22Rv1 (cell line): ENCODE results near the gene SUFU.
A peak's percentile ranks its signal among the peaks of the same experiment; 100 is the strongest.

ENCODE experiments used
- H3K27ac ChIP-seq: fragments of 450-650 bp; 2 replicates; pipeline ENCODE4 v1.5.1; 2017
- CTCF ChIP-seq: fragments of 450-650 bp; IDR thresholded peaks from 2 replicates; pipeline ENCODE4 v1.5.1; 2017; ENCODE audit warnings: mild to moderate bottlenecking
- ZFX ChIP-seq: fragments of 450-650 bp; IDR thresholded peaks from 2 replicates; pipeline ENCODE4 v1.6.1; 2017; ENCODE audit warnings: antibody characterized with exemption, borderline replicate concordance

The SUFU gene

GRCh38 chr10:102621443-102622325 lies 117.9 kb downstream of the SUFU start:
- TF ChIP-seq ZFX = no peak
- no peak for TF ChIP-seq CTCF
- peak overlapping the region; percentile 40 for H3K27ac ChIP-seq

- TF ChIP-seq CTCF (no peak), ZFX (no peak)
- no peak overlapping the region for H3K27ac ChIP-seq
Measured at GRCh38 chr10:102624094-102624493, 120.3 kb downstream of the SUFU start.

- H3K27ac ChIP-seq = no peak overlapping the region
- TF ChIP-seq ZFX = no peak
- no peak for TF ChIP-seq CTCF
Measured at GRCh38 chr10:102624751-102625645, 121.2 kb downstream of the SUFU start.

GRCh38 chr10:102626026-102626685 lies 122.4 kb downstream of the SUFU start:
- TF ChIP-seq CTCF (no peak), ZFX (no peak)

GRCh38 chr10:102627291-102627735 lies 123.5 kb downstream of the SUFU start:
- H3K27ac ChIP-seq = no peak overlapping the region
- TF ChIP-seq ZFX (no peak), CTCF (no peak)

More at GRCh38 chr10:102626026-102626685, 122.4 kb downstream of the SUFU start:
- H3K27ac ChIP-seq = no peak overlapping the region

GRCh38 chr10:102627736-102628293 lies 124.0 kb downstream of the SUFU start:
- no peak overlapping the region for H3K27ac ChIP-seq
- TF ChIP-seq ZFX (no peak), CTCF (no peak)
